GM21390 (cell line): Measurements from ENCODE around the gene TTLL13.

Experiments
- ATAC-seq: cut with Tn5 transposase; IDR thresholded peaks from one replicate; pipeline ENCODE4 v1.9.1; 2021; ENCODE audit not compliant: unreplicated experiment

TTLL13 gene, protein sequence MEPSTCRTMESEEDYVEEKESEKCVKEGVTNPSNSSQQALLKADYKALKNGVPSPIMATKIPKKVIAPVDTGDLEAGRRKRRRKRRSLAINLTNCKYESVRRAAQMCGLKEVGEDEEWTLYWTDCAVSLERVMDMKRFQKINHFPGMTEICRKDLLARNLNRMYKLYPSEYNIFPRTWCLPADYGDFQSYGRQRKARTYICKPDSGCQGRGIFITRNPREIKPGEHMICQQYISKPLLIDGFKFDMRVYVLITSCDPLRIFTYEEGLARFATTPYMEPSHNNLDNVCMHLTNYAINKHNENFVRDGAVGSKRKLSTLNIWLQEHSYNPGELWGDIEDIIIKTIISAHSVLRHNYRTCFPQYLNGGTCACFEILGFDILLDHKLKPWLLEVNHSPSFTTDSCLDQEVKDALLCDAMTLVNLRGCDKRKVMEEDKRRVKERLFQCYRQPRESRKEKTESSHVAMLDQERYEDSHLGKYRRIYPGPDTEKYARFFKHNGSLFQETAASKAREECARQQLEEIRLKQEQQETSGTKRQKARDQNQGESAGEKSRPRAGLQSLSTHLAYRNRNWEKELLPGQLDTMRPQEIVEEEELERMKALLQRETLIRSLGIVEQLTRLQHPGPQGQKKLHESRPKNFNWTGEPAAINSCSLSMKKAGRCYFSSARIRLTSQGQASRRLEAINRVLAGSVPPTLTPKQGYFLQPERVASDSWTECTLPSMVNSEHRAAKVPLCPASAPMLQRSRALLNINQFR

DNA sequence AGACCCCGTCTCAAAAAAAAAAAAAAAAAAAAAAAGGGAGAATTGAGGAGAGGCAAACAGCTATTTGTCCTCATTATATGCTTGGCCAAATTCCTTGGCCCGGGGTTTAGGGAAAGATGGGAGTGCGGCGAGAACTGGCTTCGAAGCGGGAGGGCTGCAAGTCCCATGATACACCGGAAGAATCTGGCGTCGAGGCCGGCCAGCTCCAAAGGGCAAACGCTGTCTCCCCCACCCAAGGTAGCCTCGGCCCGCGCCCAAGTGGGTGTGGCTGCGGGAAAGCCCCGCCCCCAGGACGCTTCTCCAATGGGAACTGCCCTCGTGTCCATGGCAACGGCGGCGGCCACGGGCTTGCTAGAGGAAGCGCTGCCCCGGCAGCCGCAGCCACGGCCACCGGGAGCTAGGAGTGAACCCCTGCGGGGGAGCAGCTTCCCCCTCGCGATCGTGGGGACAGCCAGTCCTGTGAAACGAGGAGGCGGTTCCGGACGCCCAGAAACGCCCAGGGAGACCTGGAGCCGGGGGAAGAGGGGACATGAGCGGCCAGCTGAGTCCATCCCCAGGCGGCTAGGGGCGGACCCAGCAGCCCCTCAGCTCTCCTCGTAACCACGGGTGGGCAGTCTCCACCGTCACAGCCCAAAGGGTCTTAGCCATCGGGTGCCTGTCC is at the start of gene TTLL13:
Gene TTLL13 (plus strand): TSS at position 354 of the 661 bp plus-strand sequence. CDS start 1,075 bp downstream, outside the sequence.
- no peak for ATAC-seq

DNA sequence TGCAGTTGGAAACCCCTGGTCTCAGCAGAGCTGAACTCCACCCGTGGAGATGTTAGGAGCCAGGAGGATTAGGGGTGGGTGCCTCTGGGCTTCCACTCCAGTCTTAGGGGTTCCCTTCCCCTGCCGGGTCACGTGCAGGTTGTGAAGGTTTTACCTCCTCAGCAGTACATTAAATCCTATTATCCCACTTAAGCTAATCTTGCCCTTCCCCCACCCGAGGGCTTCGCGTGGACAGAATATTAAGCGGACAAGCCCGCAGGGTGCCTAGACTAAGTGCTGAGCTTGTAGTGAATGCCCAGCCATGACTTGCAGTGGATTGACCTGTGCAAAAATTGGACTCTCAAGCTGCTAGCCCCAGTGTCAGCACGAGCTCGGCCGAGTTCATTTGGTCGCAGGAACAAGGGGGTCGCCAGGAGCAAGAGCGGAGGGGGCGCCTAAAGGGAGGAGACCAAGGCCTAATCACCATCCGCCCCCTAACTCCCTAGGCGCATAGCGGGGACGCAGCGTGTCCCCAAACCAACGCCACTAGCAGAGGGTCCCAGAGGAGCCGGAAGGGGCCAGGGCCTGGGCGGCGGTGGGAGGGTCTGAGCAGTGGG is 48.7 kb upstream of the TTLL13 start:
- peak; percentile 21 for ATAC-seq

DNA sequence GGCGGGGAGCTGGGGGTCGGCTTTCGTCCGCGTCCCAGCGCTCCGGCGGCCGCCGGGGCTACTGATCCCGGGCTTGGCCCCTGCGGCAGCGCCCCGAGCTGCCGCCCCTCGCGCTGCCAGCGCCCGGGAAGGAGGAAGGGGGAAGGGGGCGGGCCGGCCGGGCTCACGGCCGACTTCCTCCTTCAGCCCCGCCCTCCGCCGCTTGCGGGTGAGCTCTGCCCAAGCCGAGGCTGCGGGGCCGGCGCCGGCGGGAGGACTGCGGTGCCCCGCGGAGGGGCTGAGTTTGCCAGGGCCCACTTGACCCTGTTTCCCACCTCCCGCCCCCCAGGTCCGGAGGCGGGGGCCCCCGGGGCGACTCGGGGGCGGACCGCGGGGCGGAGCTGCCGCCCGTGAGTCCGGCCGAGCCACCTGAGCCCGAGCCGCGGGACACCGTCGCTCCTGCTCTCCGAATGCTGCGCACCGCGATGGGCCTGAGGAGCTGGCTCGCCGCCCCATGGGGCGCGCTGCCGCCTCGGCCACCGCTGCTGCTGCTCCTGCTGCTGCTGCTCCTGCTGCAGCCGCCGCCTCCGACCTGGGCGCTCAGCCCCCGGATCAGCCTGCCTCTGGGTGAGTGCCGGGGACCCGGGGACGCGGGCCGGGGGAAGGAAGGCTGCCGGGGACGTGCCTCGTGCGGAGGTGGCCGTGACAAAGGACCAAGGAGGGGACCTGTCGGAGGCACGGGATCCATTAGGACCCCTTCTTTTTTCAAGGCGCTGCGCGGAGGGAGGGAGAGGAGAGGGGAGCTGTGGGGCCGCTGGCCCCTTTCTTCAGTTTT is 48.0 kb upstream of the TTLL13 start, which contains the start of gene SEMA4B:
Gene SEMA4B (plus strand): TSS at position 201 of the 814 bp plus-strand sequence. CDS start 249 bp downstream, at position 450.
- peak; percentile 87 for ATAC-seq

DNA sequence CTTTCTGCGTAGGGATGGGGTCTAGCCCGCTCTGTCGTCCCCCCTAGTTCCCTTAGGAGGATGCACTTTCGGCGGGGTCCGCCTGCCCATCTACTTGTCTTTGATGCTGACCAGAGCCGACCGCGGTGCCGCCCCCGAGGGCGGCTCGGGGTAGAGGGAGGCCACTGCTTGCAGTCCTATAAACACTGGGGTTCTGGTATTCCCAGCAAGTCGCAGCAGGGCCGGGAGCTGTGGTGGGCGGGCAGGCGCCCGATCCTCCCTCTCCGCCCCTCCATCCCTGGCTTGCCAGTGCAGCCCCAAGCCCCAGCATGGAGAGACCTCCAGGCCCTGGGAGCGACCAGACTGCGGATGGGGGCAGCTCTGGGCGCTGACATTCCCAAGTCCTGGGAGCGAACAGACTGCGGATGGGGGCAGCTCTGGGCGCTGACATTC is 47.4 kb upstream of the TTLL13 start:
- ATAC-seq = no peak

DNA sequence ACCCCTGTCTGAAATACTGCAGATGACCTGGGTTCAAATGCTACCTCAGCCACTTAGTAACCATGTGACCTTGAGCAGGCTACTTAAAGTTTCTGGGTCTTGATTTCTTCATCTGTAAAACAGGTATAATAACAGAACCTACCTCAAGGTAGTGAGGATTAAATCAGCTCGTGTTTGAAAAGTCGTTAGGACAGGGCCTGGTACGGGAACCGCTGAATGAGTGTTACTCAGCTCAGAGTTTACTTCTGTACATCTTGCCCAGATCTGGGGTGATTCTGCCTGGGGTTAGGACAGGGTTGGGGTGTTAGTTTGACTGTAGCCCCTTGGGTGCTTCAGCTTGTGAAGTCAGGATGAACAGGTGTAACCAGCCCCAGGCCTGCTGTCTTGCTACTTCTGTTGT is 46.4 kb upstream of the TTLL13 start:
- no peak for ATAC-seq

DNA sequence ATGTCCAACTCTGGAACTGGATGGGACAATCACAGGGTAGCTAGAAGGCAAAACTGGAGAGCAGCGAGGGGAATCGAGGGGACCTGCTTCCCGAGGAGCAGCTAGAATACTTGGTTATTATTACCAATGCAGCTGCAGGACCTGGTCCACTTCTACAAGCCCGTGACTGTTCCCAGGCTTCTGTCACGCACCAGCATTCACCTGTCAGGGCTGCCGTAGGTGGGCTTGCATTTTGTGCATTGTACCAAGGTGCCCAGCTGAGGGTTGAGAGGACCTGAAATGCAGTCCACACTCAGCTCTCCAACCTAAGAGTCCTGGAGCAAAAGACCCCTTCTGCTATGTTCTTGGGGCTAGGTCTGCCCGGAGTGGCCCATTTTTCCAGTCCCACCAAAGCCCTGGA is 45.9 kb upstream of the TTLL13 start:
- ATAC-seq = no peak

DNA sequence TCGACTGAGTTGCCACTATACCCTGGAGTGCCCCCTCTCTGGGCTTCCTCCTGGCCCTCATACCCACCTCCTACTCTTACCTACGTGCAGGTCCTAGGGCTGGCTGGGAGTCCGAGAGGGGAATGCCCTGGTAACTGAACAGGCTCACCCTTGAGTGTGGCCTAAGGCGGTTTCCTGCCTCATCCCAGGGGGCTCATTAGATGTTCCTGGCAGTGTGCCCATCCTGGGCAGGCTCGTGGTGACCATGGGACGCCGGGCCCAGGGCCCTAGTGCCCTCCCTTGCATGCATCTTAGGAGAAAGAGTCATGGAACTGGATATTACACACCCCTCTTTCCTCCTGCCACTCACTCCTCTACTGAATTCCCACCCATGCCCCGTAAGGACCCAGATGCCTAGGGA is 45.4 kb upstream of the TTLL13 start:
- no peak for ATAC-seq

DNA sequence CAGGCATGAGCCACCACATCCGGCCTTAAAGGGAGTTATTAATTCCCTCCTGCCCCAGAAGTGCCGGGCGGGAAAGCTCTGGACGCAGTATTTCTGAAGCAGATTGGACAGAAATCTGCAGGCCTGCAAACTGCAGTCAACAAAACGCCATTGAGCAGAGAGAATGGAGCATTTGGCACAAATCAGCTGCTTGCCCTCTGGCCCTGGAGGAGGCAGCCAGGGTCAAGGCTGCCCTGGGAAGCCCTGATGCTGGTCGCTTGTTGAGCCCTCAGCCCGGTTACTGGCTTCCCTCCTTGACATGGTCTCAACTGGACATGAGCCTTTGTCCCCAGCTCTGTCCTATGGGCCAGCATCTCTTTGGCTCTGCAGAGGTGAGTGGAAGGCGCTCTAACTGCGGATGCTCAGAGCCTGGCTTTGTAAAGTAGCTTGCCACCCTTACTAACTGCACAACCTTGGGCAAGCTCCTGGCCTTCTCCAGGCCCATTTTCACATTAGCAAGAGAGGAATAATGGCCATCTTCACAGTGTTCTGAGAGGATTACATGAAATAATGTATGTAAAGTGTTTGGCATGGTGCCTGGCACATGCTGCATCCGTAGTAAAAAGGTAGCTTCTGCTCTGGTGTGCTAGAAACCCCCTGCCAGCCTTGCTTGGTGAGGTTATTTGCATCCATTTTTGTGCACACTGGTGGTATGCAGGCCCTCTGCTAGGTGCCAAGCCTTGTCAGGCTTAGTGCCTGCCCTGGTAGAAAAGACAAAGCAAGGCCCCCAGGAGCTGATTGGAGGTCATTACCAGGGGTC is 44.1 kb upstream of the TTLL13 start:
- ATAC-seq = no peak

DNA sequence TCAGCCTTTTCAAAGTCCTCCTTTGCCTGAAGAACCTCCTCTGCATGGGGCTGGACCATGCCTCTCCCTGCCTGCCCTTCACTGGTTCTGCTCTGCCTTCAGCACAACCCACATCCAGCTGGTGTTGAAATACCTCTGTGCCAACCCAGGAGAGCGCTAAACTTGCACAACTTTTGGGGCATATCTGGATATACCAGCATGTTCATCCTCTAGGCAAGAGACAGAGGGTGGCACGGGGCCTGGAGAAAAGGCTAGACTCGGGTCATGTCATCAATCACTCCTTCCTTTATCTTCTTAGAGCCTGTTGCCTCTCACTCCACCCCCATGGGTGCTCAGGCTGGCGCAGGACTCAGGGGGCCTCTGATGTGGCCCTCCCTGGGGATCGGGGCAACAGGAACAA is 43.5 kb upstream of the TTLL13 start:
- ATAC-seq = no peak

DNA sequence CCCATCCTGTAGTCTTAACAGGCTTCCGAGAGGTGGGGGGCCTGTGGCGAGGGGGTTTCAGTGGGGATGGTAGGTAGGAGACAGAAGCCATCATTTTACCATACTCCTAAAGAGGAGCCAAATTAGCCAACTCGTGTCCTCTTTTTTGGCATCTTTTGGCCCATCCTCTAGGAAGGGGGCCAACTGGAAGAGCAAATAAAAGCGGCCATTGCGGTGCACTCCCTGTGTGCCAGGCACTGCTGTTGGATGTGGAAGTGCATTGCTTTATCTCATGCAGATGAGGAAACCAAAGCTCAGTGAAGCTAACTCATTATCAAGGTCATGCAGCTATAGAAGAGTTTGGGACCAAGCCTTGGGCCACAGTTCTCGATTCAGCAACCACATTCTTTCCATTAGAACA is 42.1 kb upstream of the TTLL13 start:
- no peak for ATAC-seq

DNA sequence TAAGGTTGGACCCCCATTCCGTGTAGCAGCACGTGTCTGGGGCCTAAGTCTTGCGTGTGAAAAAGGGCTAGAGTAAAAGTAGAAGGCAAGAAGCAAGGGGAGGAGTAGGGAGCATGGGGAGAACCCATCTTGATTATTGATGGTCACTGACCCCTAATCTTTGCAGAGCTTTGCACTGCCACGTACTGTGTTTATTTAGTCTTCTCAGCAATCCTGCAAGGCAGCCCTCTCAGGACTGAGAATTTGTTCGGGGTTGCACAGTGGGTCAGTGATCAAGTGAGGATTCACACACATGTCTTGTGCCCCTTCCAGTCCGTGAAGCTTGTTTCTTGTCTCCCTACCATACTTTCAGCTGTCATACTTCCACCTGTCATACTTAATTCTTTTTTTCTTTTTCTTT is 41.0 kb upstream of the TTLL13 start:
- no peak for ATAC-seq

DNA sequence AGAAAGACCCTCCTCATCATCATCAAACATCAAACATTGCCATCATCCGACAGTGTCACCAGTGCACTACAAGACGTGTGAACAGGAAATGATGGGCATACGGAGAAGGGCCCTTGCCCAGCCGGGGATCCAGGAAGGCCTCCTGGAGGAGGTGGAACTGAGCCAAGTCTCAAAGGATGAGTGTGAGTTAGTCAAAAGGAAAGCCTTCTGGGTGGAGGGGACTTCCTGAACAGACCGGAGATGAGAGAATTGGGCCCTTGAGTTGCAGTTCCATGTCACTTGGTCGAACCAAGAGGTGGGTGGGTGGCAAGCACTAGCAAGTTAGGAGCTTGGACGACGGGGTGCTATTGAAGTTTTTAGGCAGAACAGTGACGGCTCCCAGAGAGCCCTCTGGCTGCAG is 39.8 kb upstream of the TTLL13 start:
- peak; percentile 58 for ATAC-seq

DNA sequence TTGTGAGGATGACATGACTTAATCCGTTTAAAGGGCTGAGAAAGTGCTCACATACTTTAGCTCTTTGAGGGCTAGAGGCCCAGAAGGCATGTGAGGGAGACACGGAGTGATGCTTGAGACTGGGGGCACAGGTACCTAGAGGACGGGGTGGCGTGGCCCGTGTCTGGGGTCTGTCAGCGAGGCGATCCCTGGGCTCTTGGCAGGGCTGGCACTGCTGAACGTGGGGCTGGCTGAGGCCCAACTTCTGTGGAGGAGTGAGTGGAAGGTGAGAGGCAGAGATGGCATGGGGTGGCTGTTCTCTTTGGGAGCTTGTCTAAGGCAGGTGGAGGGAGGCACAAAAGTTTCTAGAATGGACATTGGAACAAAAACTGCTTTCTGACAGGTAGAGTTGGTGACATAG is 38.8 kb upstream of the TTLL13 start:
- ATAC-seq = no peak

DNA sequence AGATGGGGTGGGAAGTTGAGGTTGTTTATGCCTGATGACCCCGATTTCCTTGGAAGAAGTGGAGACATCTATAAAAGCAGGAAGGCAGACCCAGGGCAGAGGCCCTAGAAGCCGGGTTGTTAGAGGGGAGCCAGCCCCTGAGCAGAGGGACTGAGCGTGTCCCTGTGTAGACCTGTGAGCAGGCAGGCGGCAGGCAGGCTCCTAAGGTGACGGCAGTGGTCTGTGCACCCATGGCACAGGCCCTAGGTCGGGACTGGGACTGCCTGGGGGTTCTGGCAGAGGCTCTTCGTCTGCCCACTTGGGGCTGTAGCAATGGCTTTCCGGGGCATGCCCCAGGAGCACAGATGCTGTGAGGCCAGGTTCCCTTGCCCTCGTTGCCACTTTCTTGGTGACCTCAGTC is 38.3 kb upstream of the TTLL13 start:
- ATAC-seq = no peak

DNA sequence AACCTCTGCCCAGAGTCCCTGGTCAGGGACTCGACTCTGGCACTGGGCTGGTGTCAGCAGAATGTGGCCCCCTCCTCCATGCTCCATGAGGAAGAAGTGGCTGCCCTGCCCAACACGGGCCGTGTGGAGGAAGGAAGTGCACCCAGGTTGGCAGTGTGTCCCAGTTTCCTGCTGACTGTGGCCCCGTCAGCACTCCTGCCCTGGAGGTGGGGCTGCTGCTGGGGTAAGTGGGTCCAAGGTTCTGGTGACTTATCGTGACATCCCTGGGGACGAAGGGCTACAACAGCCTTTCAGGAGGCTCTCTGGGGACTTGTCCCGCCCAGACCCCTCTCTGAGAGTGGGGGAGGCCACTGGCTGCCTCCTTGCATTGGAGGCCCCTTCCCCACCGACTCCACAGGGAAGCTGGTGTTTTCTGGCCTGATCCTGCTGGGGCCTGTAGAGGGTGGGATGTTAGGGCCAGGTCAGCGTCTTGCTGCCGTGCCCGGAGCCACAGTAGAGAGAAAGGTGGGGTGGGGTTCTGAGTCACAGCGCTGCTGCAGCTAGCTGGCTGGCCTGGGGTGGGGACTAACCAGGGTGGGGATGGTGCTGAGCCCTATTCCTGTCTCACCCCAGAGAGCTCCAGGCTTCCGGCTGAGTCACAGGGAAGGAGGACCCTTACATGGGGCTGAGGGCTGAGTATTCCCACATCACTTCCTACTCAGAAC is 37.8 kb upstream of the TTLL13 start:
- no peak for ATAC-seq

DNA sequence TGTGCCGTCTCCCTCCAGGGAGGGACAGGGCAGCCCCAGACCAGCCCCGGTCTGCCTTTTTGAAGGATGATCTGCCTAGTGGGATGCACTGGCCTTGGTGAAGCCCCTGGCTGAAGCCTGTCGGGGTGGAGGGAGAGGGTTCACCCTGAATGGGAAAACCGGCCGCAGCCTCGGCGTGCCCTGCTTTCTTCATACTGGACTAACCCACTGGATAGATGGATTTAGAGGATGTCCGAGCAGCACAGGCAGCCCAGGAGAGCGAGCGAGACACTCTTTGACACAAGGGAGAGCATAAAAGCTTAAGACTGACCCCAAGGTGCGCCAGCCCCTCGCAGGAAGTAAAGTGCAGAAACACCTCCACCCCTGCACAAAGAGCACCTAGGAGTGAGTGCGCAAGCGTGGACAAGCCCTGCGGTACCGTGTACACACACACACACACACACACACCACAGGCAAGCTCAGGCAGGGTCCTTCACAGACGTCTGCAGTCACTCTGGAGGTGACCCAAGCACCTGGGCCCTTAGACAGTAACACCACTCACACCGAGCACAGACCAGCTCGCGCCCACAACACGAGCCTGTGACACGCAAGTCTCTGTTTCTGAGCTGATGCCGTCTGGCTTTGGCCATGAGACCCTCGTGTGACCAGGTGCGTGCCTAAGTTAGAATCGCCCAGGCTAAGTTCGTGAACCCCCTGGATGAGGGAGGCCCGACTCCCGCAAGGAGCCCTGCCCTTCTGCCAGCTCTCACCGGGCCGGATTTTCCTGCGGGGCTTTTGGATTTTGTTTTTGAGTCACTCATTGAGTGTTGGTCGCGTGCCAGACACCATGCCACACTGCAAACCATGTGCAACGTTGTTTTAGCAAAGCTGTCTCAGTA is 36.9 kb upstream of the TTLL13 start:
- ATAC-seq = no peak

DNA sequence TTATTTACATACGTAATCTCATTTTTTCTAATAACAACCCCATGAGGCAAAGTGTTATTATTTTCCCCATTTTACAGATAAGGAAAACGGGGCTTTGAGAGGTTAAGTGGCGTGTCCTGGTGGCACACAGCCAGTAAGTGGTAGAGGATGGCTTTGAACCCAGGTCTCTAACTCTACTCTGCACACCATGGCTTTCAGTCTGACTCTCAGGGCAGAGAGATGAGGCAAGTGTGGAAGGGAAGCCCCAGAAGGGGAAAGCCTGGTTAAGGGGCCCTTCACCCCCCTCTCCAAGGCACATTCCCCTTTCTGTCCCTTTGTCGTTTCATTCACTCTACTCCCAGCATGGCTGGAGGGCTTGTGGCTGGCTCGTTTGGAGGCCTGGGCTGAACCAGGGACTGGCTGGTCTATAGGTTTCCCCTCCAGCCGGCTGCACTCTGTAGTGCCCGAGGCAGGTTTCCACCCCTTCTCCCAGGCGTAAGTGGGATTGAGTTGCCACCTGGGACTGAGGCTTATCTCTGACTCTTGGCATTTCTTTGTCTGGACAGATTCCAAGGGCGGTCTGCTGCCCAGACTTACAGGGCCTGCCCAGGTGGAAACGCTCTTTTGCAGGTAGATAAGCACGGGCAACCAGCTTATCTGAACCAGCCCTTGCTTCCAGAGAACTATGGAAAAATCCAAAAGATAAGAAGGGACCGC is 36.1 kb upstream of the TTLL13 start:
- ATAC-seq = no peak
